WTC11 (cell line): ENCODE data around the gene MEF2D. TPM values are rescaled to one million over a fixed set of nuclear protein-coding genes. Genes with fewer than 3 reads are reported as not detected.

ENCODE experiments used
- ATAC-seq: fragments of 200-7000 bp; cut with Tn5 transposase; 2 replicates; pipeline ENCODE4 v1.10.0; 2021; ENCODE audit warnings: mild to moderate bottlenecking, moderate library complexity
- CTCF ChIA-PET: fragments of 300-600 bp; sonication (Branson Sonifier 250); formaldehyde crosslinking; loops from one replicate; lab custom pipeline; 2021; ENCODE audit warnings: antibody characterized with exemption; lab: Charles Lee
- POLR2A ChIA-PET: fragments of 350-600 bp; sonication (Branson Sonifier 250); formaldehyde crosslinking; loops from one replicate; lab custom pipeline; 2021; ENCODE audit warnings: antibody characterized with exemption; lab: Charles Lee
- DNase-seq: peaks from one replicate; pipeline ENCODE4 v3.0.0; 2021; ENCODE audit warnings: low spot score
- H3K27ac Mint-ChIP-seq: 2 replicates; pipeline ENCODE4 v1.8.0; 2021; ENCODE audit warnings: mixed read lengths
- H3K27me3 Mint-ChIP-seq: 2 replicates; pipeline ENCODE4 v1.8.0; 2021; ENCODE audit warnings: low read depth, mild to moderate bottlenecking, moderate library complexity, mixed read lengths
- H3K36me3 Mint-ChIP-seq: 2 replicates; pipeline ENCODE4 v1.8.0; 2021; ENCODE audit warnings: mixed read lengths
- H3K4me1 Mint-ChIP-seq: 2 replicates; pipeline ENCODE4 v1.8.0; 2022; ENCODE audit warnings: mixed read lengths
- H3K4me3 Mint-ChIP-seq: 2 replicates; pipeline ENCODE4 v1.8.0; 2021; ENCODE audit warnings: mild to moderate bottlenecking, moderate library complexity, mixed read lengths
- H3K9me3 Mint-ChIP-seq: 2 replicates; pipeline ENCODE4 v1.8.0; 2021; ENCODE audit warnings: mixed read lengths
- ATF1 ChIP-seq: sonication (generic); formaldehyde crosslinking; IDR thresholded peaks from 2 replicates; pipeline ENCODE4 v1.8.1; 2023; ENCODE audit warnings: mild to moderate bottlenecking, moderate library complexity, missing genetic modification reagents
- ETV6 ChIP-seq: sonication (generic); formaldehyde crosslinking; IDR thresholded peaks from 2 replicates; pipeline ENCODE4 v1.8.1; 2022; ENCODE audit warnings: mild to moderate bottlenecking, missing genetic modification reagents
- FOXJ3 ChIP-seq: sonication (generic); formaldehyde crosslinking; IDR thresholded peaks from 2 replicates; pipeline ENCODE4 v1.9.0; 2021; ENCODE audit warnings: missing genetic modification reagents, mild to moderate bottlenecking, borderline replicate concordance
- FOXK1 ChIP-seq: sonication (generic); formaldehyde crosslinking; IDR thresholded peaks from 2 replicates; pipeline ENCODE4 v1.8.0; 2022; ENCODE audit warnings: mild to moderate bottlenecking, moderate library complexity, missing genetic modification reagents
- FOXP1 ChIP-seq: sonication (generic); formaldehyde crosslinking; IDR thresholded peaks from 2 replicates; pipeline ENCODE4 v1.8.0; 2022; ENCODE audit warnings: missing genetic modification reagents, mild to moderate bottlenecking, moderate library complexity, borderline replicate concordance
- RELA ChIP-seq: sonication (generic); formaldehyde crosslinking; IDR thresholded peaks from 2 replicates; pipeline ENCODE4 v1.8.1; 2022; ENCODE audit warnings: missing genetic modification reagents, mild to moderate bottlenecking, borderline replicate concordance
- SMAD4 ChIP-seq: sonication (generic); formaldehyde crosslinking; IDR thresholded peaks from 2 replicates; pipeline ENCODE4 v1.8.0; 2022; ENCODE audit warnings: mild to moderate bottlenecking, missing genetic modification reagents
- SOX15 ChIP-seq: fragments of 250-450 bp; sonication (Bioruptor Pico); IDR thresholded peaks from 2 replicates; pipeline ENCODE4 v1.9.0; 2021; ENCODE audit warnings: mild to moderate bottlenecking
- SP1 ChIP-seq: sonication (generic); formaldehyde crosslinking; conservative IDR thresholded peaks from 2 replicates; pipeline ENCODE4 v1.8.1; 2022; ENCODE audit warnings: missing genetic modification reagents
- ZNF263 ChIP-seq: sonication (generic); formaldehyde crosslinking; IDR thresholded peaks from 2 replicates; pipeline ENCODE4 v1.8.1; 2022; ENCODE audit warnings: low read depth, mild to moderate bottlenecking, moderate library complexity, missing genetic modification reagents
- ZNF281 ChIP-seq: sonication (generic); formaldehyde crosslinking; IDR thresholded peaks from 2 replicates; pipeline ENCODE4 v1.8.0; 2023; ENCODE audit warnings: mild to moderate bottlenecking, missing genetic modification reagents
- total RNA-seq: library from RNA; stranded (reverse); gene quantifications from 3 replicates; pipeline ENCODE4 v1.2.3, GENCODE V29; 2021
- TF ChIP-seq, protein P1 (sequence below): sonication (generic); formaldehyde crosslinking; IDR thresholded peaks from 2 replicates; pipeline ENCODE4 v1.8.1; 2022; ENCODE audit warnings: mild to moderate bottlenecking, moderate library complexity, missing genetic modification reagents
- TF ChIP-seq, protein P2 (sequence below): sonication (generic); formaldehyde crosslinking; conservative IDR thresholded peaks from 2 replicates; pipeline ENCODE4 v1.8.1; 2022; ENCODE audit warnings: mild to moderate bottlenecking, missing genetic modification reagents
- TF ChIP-seq, protein P3 (sequence below): fragments of 250-450 bp; sonication (Bioruptor Pico); IDR thresholded peaks from 2 replicates; pipeline ENCODE4 v1.9.0; 2021; ENCODE audit warnings: mild to moderate bottlenecking
- TF ChIP-seq, protein P4 (sequence below): sonication (generic); formaldehyde crosslinking; IDR thresholded peaks from 2 replicates; pipeline ENCODE4 v1.8.0; 2022; ENCODE audit warnings: mild to moderate bottlenecking, missing genetic modification reagents

The MEF2D gene
- total RNA-seq, 1 experiment from 2014 or later = 24.1 TPM

DNA sequence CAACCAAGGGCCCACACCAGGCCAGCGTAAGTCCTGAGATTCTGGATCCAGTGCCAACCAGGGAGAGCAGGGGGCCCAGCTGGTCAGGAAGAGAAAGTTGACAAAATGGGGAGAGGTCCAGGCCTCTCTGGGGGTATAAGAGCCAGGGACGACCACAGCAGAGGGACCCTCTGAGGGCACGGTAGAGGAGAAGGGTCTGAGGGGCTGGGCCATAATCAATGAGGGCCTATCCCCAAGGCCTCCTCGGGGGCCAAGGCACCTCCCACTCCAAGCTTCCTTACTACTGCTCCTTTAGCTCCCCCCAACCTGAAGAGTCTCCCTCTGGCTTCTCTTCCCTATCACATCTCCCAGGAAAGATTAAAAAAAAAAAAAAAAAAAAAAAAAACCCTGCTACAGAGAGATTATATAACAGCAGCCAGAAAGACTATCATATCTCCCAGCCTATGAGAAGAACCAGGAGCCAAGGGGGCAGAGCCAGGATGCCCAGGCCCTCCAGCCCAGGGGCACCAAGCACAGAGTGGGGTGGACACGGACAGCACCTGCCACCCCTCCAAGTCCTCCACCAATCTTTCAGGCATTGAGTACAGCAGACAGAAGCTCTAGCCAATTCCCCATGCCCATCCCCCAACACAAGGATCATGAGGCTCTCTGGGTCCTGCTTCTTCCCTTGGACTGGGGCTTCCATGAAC, 2.7 kb downstream of the MEF2D start:
- Mint-ChIP-seq H3K4me3 (peak overlapping the region; percentile 83), H3K9me3 (no peaks in the 10 kb centered on the region), H3K36me3 (no peaks in the 10 kb centered on the region), H3K4me1 (peaks cover 68% of the 10 kb centered on the region), H3K27me3 (peaks cover 5% of the 10 kb centered on the region)
- CTCF ChIA-PET = interaction anchor here (0.8 to 4.6 kb wide), 11 partner anchors 8 to 126 kb away, joined by 3 to 68 read pairs (median 6); no protein-coding TSS in a partner anchor
- POLR2A ChIA-PET = interaction anchor here (0.7 to 2.2 kb wide), 6 partner anchors 8 to 122 kb away, joined by 3 to 15 read pairs (median 5); no protein-coding TSS in a partner anchor
- DNase-seq = no peak
- no peak for ATAC-seq
- TF ChIP-seq ZNF281 (CRISPR knock-in tag) = 0 out of 2 replicates have a peak, but pooled peaks have one; percentile 13
- TF ChIP-seq, protein P1, sequence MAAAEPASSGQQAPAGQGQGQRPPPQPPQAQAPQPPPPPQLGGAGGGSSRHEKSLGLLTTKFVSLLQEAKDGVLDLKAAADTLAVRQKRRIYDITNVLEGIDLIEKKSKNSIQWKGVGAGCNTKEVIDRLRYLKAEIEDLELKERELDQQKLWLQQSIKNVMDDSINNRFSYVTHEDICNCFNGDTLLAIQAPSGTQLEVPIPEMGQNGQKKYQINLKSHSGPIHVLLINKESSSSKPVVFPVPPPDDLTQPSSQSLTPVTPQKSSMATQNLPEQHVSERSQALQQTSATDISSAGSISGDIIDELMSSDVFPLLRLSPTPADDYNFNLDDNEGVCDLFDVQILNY (CRISPR knock-in tag) = no peak
- TF ChIP-seq, all 79 proteins: peak for 1
- peak overlapping the region; percentile 22; the same call in 1 of the 2 replicates for H3K27ac Mint-ChIP-seq

GRCh38 chr1:156497078-156497742, 3.4 kb downstream of the MEF2D start:
- peaks cover 68% of the 10 kb centered on the region for H3K4me1 Mint-ChIP-seq
- H3K27me3 Mint-ChIP-seq = peaks cover 4% of the 10 kb centered on the region
- no peak overlapping the region for H3K4me3 Mint-ChIP-seq
- no peak for DNase-seq
- H3K27ac Mint-ChIP-seq = no peak overlapping the region
- H3K9me3 Mint-ChIP-seq = no peaks in the 10 kb centered on the region
- H3K36me3 Mint-ChIP-seq = no peaks in the 10 kb centered on the region
- ATAC-seq = no peak
- TF ChIP-seq ETV6 (CRISPR knock-in tag) (no peak), FOXJ3 (CRISPR knock-in tag) (no peak), RELA (CRISPR knock-in tag) (no peak), ATF1 (CRISPR knock-in tag) (no peak), SMAD4 (no peak), FOXP1 (CRISPR knock-in tag) (no peak), ZNF263 (no peak), FOXK1 (no peak), SP1 (CRISPR knock-in tag) (no peak), SOX15 (CRISPR knock-in tag) (no peak)
- TF ChIP-seq, protein P2, sequence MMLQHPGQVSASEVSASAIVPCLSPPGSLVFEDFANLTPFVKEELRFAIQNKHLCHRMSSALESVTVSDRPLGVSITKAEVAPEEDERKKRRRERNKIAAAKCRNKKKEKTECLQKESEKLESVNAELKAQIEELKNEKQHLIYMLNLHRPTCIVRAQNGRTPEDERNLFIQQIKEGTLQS (CRISPR knock-in tag) = no peak
- TF ChIP-seq, protein P3, sequence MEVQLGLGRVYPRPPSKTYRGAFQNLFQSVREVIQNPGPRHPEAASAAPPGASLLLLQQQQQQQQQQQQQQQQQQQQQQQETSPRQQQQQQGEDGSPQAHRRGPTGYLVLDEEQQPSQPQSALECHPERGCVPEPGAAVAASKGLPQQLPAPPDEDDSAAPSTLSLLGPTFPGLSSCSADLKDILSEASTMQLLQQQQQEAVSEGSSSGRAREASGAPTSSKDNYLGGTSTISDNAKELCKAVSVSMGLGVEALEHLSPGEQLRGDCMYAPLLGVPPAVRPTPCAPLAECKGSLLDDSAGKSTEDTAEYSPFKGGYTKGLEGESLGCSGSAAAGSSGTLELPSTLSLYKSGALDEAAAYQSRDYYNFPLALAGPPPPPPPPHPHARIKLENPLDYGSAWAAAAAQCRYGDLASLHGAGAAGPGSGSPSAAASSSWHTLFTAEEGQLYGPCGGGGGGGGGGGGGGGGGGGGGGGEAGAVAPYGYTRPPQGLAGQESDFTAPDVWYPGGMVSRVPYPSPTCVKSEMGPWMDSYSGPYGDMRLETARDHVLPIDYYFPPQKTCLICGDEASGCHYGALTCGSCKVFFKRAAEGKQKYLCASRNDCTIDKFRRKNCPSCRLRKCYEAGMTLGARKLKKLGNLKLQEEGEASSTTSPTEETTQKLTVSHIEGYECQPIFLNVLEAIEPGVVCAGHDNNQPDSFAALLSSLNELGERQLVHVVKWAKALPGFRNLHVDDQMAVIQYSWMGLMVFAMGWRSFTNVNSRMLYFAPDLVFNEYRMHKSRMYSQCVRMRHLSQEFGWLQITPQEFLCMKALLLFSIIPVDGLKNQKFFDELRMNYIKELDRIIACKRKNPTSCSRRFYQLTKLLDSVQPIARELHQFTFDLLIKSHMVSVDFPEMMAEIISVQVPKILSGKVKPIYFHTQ (CRISPR knock-in tag) = no peak
- TF ChIP-seq, protein P4, sequence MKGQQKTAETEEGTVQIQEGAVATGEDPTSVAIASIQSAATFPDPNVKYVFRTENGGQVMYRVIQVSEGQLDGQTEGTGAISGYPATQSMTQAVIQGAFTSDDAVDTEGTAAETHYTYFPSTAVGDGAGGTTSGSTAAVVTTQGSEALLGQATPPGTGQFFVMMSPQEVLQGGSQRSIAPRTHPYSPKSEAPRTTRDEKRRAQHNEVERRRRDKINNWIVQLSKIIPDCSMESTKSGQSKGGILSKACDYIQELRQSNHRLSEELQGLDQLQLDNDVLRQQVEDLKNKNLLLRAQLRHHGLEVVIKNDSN = no peak
- CTCF ChIA-PET = interaction anchor here (0.5 to 4.6 kb wide), 7 partner anchors 8 to 111 kb away, joined by 3 to 68 read pairs (median 6); no protein-coding TSS in a partner anchor
- POLR2A ChIA-PET = no interaction called here
